Left lobe of liver (tissue), 2 donors: ENCODE data around the gene BBX. TPM values are rescaled to one million over a fixed set of nuclear protein-coding genes. Genes with fewer than 3 reads are reported as not detected.

Source experiments
- ATAC-seq: fragments of 200-7000 bp; cut with Tn5 transposase; one replicate; pipeline ENCODE4 v1.9.1; 2020; ENCODE audit warnings: mild to moderate bottlenecking, moderate library complexity
- DNase-seq: peaks from one replicate; pipeline ENCODE4 v3.0.0-alpha.2; 2020; ENCODE audit warnings: low spot score
- total RNA-seq: library from RNA; stranded (reverse); gene quantifications from one replicate; pipeline ENCODE4 v1.2.1, GENCODE V29; 2021
- donor health status: DM: no; HTN: no; CAD: no; lungs with moderate emphysema.
- donor health status: DM: no; HTN: yes; CAD: no.

The BBX gene
- total RNA-seq, 1 donor from 2014 or later = 13.0 TPM

DNA sequence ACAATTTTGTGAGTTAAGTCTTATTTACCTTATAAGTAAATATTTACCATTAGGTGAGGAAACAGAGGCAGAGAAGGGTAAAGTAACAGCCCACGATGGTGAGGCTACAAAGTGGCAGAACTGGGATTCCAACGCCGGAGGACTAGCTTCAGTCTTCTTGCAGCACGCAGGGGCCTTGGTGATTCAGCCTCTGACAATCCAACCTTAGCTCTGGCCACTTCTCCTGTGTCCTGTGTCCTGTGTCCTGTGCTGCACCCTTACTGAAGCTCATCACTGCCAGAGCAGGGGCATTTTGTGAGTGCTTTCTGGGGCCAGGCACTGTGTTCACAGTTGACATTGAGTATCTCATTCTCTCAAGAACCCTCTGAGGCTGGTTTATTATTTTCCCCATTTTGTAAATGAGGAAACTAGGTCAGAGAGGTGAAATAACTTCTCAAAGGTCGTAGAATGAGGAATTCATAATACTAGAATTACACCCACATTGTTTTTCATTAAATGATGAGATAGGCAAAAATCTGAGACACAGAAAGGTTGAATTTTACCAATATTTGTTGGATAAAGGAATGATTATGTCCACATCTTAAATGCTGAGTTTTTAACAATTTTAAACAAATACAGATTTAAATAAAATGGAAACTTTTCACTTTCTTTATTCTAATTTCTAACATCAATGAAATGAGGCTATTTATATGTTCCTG, 215.9 kb downstream of the BBX start:
- no peak for DNase-seq
- ATAC-seq = no peak

DNA sequence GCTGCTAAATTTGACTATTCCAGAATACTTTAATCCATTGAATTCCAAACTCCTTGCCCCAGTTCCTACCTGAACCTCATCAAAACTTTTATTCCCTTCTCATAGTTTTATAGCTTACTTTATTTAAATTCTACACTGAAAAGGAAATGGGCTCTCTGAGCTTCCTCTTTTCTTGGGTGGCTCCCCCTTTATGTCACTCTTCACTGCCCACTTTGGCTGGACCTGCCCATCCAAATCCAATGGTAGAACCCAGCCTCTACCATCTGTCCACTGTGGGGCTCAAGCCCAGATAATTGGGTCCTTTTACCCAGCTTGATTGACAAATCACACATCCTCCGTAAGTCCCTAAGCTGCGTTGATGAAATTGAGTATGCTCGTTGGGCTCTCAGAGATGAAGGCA, 216.5 kb downstream of the BBX start:
- ATAC-seq (no peak), DNase-seq (no peak)

DNA sequence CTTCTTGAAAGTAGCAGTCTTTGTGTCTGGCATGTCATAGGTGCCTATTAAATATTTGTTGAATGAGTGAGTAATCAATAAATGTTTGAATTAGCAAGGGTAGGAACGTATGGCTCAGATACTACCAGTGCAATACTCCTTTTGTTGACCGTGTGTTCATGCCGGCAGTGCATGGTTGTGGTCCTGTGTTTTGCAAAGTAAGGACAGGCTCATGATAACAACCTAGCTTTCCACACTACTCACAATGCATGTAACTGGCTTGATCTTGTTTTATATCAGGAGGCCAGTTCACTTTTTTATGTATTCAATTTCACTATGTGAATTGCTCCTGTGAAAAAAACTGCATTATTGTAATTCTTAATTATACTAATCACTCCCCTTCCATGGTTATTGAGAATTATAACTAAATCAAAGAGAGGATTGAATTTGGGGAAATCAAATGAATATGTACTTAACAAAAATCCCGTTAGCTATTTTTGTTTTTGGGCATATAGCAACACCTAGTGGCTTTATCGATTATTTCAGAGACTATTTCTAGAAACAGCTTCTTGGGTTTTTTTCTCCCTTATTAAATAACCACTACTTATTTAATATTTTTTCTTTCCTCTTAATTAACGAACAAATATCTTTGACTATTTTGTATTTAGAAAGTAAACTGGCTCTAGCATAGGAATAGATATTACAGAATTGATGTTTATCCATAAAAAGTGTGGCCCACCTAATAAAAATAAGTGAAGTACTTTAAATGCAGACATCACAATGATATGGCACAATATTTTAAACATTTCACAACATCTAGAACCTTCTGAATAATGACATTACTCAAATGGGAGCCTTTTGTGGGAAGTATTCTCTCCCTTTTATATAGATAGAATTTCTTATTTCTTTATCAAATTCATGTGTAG, 218.5 kb downstream of the BBX start:
- peak; percentile 63 for ATAC-seq
- no peak for DNase-seq

DNA sequence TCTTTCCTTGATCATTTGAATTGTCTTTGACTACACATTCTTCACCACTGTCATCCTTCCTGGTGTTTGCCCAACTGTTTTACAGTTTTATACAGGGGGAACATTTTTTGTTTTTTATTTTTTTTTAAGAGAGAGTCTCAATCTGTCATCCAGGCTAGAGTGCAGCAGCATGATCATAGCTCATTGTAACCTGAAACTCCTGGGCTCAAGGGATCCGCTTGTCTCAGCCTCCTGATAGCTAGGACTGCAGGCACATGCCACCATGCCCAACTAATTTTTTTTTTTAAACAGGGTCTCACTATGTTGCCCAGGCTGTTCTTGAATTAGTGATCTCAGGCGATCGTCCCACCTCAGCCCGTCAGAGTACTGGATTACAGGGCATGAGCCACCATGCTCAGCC, 222.6 kb downstream of the BBX start:
- ATAC-seq (no peak), DNase-seq (no peak)

DNA sequence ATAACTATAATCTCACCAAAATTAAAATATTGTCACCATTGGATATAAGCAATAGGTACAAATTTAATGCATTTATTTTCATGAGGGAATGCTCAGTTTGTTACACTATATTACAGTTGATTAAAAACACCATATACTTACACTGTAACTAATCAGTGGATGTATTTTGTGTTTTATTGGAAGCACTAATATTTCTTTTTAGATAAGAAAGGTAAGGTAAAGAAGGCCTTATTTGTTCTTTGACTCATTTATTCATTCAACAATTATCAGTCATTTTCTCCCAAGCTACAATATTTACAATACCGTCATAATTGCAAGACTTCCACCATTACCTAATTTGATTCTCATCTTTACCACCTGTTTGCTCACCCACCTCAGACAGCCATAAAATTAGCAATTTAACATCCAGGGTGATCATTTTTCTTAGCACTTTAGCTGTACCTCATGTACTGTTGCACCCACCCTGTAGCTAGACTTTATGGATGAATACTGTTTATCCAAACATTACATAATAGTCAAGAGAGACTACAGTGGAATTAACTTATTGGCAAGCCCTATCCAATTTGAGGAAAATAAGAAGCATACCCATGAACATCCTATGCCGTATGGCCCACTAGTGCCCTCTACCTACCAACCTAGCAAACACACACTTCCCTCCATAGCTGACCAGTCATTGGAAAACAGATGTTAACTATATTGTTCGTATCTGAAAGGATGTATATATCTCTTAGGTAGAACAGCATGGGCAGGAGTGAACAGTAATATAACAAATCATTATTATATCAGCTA, 229.6 kb downstream of the BBX start:
- ATAC-seq (peak; percentile 76), DNase-seq (no peak)

DNA sequence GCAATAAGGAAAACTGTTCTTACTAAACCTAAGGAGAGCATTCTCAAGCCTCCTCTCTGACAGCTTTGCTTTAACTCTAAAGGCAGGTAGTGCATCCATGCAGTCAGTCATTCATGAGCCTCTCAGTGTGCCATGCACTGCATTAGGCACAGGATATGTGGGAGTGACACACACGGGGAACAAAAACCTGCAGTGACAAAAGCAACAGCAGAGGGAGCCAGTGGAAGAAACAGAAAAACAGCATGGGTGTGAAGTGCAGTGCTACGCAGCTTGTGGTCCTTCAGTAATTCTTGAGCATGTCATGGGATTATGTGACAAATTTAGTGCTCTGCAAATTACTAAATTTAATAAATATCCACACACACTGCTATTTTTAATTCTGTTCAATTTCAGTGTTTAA, 230.7 kb downstream of the BBX start:
- DNase-seq = peak; percentile 48
- peak; percentile 98 for ATAC-seq

DNA sequence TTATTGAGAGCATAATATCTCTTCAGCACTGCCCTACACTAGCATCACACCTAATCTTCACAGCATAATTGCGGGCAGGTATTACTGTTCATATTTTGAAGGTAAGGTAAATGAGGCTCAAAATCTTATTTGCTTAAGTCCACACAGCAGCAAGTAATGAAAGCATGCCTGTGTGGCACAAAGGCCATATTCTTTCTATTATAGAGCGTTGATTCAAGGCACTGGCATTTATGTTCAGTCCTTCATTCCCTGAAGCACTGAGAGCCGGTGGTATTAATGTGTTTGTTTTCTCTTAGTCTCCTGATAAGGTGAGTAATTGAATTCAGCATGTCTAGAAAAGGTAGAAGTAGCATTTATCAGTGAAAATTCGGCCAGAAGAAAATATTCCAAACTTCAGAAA, 231.2 kb downstream of the BBX start:
- DNase-seq = no peak
- no peak for ATAC-seq

DNA sequence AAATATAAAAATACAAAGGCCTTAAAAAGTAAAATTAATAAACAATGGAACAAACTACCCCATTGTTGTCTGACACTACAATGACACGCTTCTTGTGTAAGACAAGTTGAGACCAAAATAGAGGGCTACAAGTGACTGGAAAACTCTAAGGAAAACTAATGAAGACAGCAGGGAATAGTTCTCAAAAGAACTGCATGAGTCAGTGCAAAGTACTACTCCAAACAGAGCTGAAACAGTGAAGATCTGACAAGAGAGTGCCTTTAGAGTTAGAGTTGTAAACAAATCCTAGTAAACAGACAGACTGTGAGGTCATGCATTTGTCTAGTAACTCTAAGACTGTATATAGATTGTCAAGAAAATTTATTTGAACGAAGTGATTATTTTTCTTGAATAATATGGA, 233.9 kb downstream of the BBX start:
- DNase-seq (no peak), ATAC-seq (no peak)

DNA sequence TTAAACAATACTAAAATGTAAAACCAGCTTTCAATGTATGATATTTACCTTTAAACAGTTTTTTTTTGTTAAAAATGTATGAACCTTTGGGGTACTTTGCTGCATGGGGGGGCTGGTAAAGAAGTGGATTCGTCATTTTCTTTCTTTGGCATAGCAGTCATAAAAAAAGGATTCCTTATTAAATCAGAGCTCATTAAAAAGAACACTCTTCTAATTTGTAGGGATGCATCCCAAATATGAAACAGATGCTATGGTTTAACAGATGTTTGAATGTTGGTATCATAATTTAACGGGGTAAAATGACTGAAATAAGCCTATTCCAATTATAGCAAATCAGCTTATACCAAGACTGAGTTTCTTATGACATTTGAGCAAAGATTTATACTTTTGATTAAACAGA, 234.4 kb downstream of the BBX start:
- ATAC-seq = no peak
- DNase-seq = no peak

DNA sequence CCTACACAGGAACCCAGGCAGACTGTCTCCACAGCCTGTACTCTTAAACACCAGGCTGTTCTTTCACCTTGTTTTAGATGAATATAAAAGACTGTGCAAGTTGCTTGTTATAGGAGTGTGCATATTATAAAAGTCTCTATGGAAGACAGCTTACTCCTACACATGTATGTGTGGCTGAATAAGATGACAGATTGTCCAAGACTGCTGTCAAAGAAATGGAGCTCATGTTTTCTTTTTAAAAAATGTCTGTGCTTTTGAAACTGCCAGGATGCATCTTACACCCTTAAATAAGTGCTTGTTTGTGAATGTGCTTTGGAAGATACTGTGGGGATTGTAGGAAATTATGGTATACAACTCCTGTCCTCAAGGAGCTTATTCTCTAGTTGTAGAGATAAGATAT, 237.4 kb downstream of the BBX start:
- ATAC-seq (no peak), DNase-seq (no peak)

DNA sequence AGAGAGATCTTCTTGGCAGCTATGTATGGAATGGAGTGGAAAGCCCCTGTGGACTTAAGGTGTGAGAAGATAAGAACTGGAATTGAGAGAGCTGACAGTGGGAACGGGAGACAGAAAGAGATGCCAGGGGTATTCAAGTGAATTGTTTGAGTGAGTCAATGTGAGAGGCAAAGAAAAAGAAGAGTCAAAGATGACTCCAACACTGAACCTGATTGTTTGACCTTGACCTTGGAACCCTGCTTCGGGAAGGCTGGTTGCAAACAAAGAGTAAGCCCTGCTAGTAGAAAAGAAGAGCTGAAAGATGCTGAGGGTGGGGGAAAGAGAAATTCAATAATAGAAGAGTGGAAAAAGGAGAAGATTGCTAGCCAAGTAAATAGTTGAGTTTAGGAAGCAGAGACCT, 238.6 kb downstream of the BBX start:
- no peak for DNase-seq
- no peak for ATAC-seq

DNA sequence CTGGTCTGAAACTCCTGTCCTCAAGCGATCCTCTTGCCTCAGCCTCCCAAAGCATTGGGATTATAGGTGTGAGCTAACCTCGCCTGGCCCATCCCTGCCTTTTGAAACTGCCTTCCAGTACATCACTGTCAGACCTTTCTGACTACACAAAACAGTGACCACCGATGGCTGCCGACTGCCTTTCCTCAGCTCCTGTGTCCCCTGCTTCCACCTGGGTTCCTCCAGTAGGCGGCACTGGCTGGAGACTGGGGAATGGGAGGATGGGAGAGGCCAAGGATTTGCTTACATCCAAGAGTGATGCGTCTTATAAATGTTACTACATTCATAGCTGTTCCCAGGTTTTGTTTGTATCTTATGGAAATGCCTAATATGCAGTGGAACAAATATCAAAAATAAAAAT, 242.8 kb downstream of the BBX start:
- ATAC-seq (no peak), DNase-seq (no peak)

DNA sequence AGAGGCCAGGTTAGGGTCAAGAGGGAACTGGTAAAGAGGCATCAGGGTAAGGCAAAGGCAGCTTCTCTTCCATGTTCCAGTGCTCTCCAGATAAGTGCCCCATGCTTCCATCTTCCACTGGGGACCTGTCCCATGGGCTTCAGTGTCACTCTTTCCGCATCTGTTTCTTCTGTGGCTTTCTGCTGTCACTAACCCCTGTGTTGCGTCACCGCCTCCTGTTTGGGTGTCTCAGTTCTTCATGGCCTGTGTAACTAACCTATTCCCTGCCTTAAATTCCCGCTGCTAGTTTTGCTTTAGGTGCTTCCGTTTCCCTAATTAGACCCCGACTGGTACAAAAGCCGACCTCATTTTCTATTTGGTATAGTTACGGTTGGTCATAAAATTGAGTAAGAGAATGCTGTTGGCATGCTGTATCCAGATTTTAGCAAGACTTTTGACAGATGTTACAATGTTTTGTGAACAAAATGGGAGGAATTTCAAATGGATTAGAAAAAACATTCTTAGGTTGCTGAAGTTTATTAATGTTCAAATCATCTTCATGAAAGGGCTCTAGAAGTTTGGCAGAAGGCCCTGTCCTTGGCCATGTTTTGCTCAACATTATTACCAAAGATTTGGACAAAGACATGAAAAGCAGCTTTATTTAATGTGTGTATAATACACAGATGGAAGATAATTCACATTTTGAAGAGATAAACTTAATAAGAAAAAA, 245.3 kb downstream of the BBX start:
- ATAC-seq = no peak
- DNase-seq = no peak

DNA sequence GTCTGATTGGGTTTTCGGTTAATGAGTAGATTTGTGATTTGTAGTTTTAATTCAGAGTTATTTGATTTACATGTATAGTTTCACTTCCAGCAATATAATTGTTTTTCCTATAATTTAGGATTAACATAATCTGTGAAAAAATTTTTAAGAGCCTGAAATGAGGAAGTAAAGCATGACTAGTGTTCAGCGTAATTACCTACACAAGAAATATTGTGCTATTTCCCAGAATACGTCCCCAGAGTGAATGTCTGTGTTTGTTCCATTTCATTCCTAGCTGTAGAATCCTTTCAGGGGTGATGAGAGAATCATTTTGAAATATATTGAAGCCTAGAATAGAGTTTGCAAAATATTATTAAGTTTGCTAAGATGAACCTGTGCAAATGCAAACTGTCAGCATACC, 247.1 kb downstream of the BBX start:
- ATAC-seq (no peak), DNase-seq (no peak)

DNA sequence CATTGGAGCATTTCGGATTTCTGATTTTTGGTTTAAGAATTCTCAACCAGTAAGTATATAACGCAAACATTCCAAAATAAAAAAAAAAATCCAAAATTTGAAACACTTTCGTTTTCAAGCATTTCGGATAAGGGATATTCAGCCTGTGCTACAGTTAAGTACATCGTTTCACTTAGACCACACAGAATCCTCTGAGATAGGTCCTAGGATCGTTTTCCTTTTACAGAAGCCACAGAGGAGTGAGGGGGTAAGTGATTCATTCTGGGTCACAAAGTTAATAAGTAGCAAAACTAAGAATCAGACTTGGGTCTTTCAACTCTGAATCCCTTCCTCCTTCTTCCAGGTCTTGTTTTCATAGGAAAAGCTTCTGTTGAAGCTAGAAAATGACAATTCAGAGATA, 249.3 kb downstream of the BBX start:
- ATAC-seq = no peak

DNA sequence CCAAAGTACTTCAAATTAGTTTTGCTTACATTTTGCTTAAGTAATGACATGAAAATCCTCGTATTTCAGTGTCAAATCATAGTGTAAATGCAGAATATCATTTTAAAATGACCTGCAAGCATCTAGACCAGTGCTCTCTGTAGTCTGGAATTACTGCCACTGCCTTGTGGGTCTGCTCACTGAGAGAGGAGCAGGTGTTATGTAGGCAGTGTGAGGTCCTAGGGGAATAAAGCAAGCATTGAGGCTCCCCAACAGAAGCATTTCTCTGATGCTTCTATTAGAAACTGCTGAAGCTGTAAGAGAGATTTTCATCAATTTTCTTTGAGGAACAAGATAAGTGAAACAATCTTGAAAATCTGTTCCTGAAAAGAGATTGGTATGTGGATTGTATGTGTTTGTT, 253.2 kb downstream of the BBX start:
- DNase-seq (no peak), ATAC-seq (no peak)

More for the DNA sequence above, 249.3 kb downstream of the BBX start:
- no peak for DNase-seq

DNA sequence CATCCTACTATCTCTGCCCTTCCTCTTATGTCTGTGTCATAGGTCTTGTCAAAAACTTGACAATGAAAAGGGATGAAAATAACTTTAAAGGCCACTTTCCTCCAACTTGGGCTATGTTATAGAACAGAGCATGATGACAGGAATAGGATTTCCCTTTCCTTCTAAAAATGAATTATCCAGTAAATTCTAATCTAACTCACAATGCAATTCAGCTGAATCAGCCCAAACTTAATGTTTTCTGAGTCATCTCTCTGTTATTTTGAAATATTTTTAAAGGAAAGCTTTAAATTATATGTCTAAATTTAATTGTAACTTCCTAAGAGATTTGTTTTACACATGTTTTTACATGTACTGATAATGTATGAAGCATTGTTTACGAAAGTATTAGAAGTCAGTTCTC, 258.5 kb downstream of the BBX start:
- DNase-seq = no peak
- ATAC-seq = no peak

DNA sequence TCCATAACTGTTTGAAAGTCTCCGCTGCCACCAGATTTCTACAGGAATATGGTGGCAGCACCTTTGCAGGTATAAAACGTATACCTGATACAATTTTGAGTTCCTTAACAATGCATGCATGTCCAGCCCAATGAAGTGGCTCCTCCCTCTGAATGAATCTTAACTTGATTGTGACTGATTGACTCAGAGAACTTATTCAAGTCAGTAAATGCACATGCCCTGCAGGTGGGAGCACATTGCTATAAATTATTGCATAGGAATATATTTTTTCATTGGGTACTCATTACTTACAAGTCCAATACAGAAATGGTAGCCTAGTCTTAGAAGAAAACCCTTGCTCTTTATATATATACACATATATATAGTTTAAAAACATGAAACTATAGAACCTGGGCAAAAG, 259.3 kb downstream of the BBX start:
- no peak for DNase-seq
- ATAC-seq = no peak

DNA sequence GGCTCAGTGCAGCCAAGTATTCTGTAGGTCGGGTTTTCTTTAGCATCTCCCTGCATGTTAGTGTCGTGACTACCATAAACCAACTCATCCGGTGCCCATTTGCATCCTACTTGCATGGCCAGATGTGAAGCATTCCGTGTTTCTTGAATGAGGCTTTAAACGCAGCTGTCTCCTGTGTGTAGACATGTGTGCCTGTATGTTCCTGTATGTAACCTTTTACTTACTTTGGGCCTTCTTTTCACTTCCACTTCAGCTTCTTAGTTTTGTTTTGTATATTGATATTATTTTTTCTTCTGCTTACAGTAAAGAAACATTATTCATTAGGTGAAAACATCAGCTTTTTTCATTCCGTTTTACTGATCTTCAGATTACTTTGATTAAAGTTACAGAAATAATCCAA, 267.9 kb downstream of the BBX start:
- no peak for ATAC-seq
- DNase-seq = no peak

DNA sequence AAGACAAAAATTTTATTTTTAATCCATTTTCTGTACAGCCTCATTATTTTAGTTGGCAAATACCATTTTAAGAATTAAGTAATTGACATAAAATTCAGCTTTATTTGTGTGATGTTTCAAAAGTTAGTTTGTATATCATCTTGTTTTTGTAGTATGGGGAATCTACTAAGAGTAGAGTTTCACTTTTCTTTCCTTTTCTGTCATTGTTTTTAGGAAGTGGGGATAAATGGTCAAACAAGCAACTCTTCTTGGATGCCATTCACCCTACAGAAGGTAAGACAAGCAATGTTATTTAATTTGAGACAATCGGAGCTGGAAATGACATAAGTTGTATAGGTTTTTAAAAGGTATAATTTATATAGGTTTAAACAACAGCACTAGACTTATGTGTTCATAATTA, 268.3 kb downstream of the BBX start:
- ATAC-seq = no peak

DNA sequence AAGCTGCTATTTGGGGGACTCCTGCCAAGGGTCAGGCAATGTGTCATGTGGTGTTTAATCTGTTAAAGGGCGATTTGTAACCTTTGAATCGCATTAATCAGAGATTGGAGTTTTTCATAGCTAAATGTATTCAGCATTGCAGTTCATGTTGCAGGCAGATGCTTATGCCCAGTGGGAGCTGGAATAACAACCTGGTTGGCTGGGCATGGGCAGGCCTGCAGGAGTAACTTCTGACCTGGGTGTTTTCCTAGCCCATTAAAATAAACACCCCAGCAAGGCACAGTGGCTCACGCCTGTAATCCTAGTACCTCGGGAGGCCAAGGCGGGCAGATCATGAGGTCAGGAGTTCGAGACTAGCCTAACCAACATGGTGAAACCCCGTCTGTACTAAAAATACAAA, 268.7 kb downstream of the BBX start:
- DNase-seq = no peak
- peak; percentile 77 for ATAC-seq

More for the DNA sequence above, 268.3 kb downstream of the BBX start:
- no peak for DNase-seq
